ENCODE measurements around the gene AKT2.

DNA sequence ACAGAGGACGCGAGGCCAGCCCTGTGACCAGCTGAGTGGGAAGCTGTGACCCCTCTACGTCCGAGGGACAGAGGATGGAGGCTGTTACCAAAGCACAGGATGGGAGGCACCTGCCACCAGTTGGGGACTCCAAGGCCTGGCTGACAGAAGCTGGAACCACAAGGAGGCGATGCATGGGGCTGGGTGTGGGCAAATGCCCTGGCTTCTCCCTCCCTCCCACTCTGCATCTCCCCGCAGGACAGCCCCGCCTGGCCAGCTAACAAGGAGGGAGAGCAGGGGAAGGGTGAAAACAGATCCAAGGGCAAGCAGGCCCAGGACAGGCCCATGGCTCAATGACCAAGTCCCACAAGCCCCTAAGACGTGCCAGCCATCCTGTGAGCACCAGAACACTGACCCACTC, 28.6 kb downstream of the AKT2 start:
- no peak for TF ChIP-seq CTCF (conservative IDR thresholded peaks at IDR 0.05; ENCODE audit: low read length)
- no peak for TF ChIP-seq EZH2phosphoT487 (IDR thresholded peaks at IDR 0.05; ENCODE audit: borderline replicate concordance)

Data from Loucy (cell line).